NOMO-1 treated with dmso at 0.1 percent for 144 hours (cell line): ENCODE results near the gene PAPSS1.

ENCODE experiments used
- DNase-seq: peaks from one replicate; lab custom pipeline; 2025; ENCODE audit not compliant: unreplicated experiment; lab: John Stamatoyannopoulos, UW

Gene PAPSS1

GRCh38 chr4:107630185-107630705, 89.8 kb downstream of the PAPSS1 start:
- DNase-seq = no peak

GRCh38 chr4:107629318-107629717, 90.7 kb downstream of the PAPSS1 start:
- DNase-seq = no peak

- DNase-seq = no peak
Measured at GRCh38 chr4:107625391-107625902, 94.6 kb downstream of the PAPSS1 start.

GRCh38 chr4:107624024-107624423, 96.0 kb downstream of the PAPSS1 start:
- DNase-seq = no peak

GRCh38 chr4:107622006-107622405, 98.0 kb downstream of the PAPSS1 start:
- no peak for DNase-seq

GRCh38 chr4:107619731-107620130, 100.3 kb downstream of the PAPSS1 start:
- no peak for DNase-seq

- no peak for DNase-seq
Measured at GRCh38 chr4:107619066-107619465, 101.0 kb downstream of the PAPSS1 start.

- DNase-seq = no peak
Measured at GRCh38 chr4:107618656-107619055, 101.4 kb downstream of the PAPSS1 start.

GRCh38 chr4:107616838-107617389, 103.1 kb downstream of the PAPSS1 start:
- DNase-seq = no peak

- no peak for DNase-seq
Measured at GRCh38 chr4:107615809-107616208, 104.2 kb downstream of the PAPSS1 start.

GRCh38 chr4:107603430-107603829, 116.6 kb downstream of the PAPSS1 start:
- DNase-seq = no peak

GRCh38 chr4:107600983-107601382, 119.1 kb downstream of the PAPSS1 start:
- no peak for DNase-seq

- no peak for DNase-seq
Measured at GRCh38 chr4:107600436-107600835, 119.6 kb downstream of the PAPSS1 start.

- no peak for DNase-seq
Measured at GRCh38 chr4:107599841-107600240, 120.2 kb downstream of the PAPSS1 start.

GRCh38 chr4:107593230-107593629, 126.8 kb downstream of the PAPSS1 start:
- DNase-seq = no peak

- DNase-seq = peak; percentile 84
Measured at GRCh38 chr4:107592519-107592918, 127.5 kb downstream of the PAPSS1 start.

- DNase-seq = no peak
Measured at GRCh38 chr4:107589269-107589668, 130.8 kb downstream of the PAPSS1 start.

- no peak for DNase-seq
Measured at GRCh38 chr4:107586371-107586770, 133.7 kb downstream of the PAPSS1 start.

- no peak for DNase-seq
Measured at GRCh38 chr4:107579099-107579498, 140.9 kb downstream of the PAPSS1 start.

GRCh38 chr4:107578321-107578720, 141.7 kb downstream of the PAPSS1 start:
- DNase-seq = no peak

- no peak for DNase-seq
Measured at GRCh38 chr4:107577743-107578142, 142.3 kb downstream of the PAPSS1 start.

- DNase-seq = no peak
Measured at GRCh38 chr4:107575243-107575642, 144.8 kb downstream of the PAPSS1 start.

GRCh38 chr4:107572281-107572680, 147.8 kb downstream of the PAPSS1 start:
- DNase-seq = no peak
